Muscle layer of colon (tissue), 2 donors: Measurements from ENCODE around the gene GLRX.
A peak's percentile ranks its signal among the peaks of the same experiment; 100 is the strongest.
"Not testable (repeated sequence)": the region's sequence is repeated elsewhere in the genome, so short reads cannot be mapped to it uniquely, and the experiment has no call there.

ENCODE experiments used
- H3K27ac ChIP-seq: one replicate; pipeline ENCODE4 v1.7.0; 2013; ENCODE audit warnings: low read depth, mild to moderate bottlenecking, low read length, moderate library complexity
- H3K27me3 ChIP-seq, 2 donors: one replicate each; pipeline ENCODE4 v1.7.0; 2013; ENCODE audit warnings: low read length in 2 of 2, mild to moderate bottlenecking in 2 of 2; ENCODE audit not compliant: insufficient read depth in 2 of 2, control insufficient read depth in 1 of 2
- H3K36me3 ChIP-seq: one replicate; pipeline ENCODE4 v1.7.0; 2013; ENCODE audit warnings: mild to moderate bottlenecking, low read length; ENCODE audit not compliant: insufficient read depth
- H3K4me1 ChIP-seq: one replicate; pipeline ENCODE4 v1.7.0; 2013; ENCODE audit warnings: mild to moderate bottlenecking, low read length; ENCODE audit not compliant: insufficient read depth
- H3K4me3 ChIP-seq, 2 donors: one replicate each; pipeline ENCODE4 v1.7.0; 2013; ENCODE audit warnings: low read length in 2 of 2, low read depth in 1 of 2, mild to moderate bottlenecking in 1 of 2, moderate library complexity in 1 of 2
- H3K9ac ChIP-seq: one replicate; pipeline ENCODE4 v1.7.0; 2013; ENCODE audit warnings: low read length
- H3K9me3 ChIP-seq: one replicate; pipeline ENCODE4 v1.7.0; 2013; ENCODE audit warnings: mild to moderate bottlenecking, low read length
- donor health status: abdominal sarcoma.
- donor health status: Adenocarcinoma of cecum.

GLRX gene

GRCh38 chr5:95823738-95824609 is 1.4 kb upstream of the GLRX start:
- Histone ChIP-seq H3K27me3 (no peaks in the 10 kb centered on the region), H3K4me1 (peaks cover 32% of the 10 kb centered on the region), H3K9me3 (no peaks in the 10 kb centered on the region), H3K27ac (peak overlapping the region; percentile 72), H3K36me3 (no peaks in the 10 kb centered on the region), H3K9ac (no peak overlapping the region), H3K4me3 (peak overlapping the region in 1 of 2 donors; percentile 99)

GRCh38 chr5:95823218-95823737 is 752 bp upstream of the GLRX start:
- no peaks in the 10 kb centered on the region for H3K9me3 ChIP-seq
- no peaks in the 10 kb centered on the region for H3K27me3 ChIP-seq
- peak overlapping the region; percentile 72 for H3K27ac ChIP-seq
- peak overlapping the region; percentile 91 for H3K9ac ChIP-seq
- no peaks in the 10 kb centered on the region for H3K36me3 ChIP-seq
- H3K4me1 ChIP-seq, result peaks cover 39% of the 10 kb centered on the region
- H3K4me3 ChIP-seq, result peak overlapping the region in 1 of 2 donors; percentile 99

GRCh38 chr5:95822043-95822541 is 434 bp downstream of the GLRX start:
- peak overlapping the region; percentile 91 for H3K9ac ChIP-seq
- H3K36me3 ChIP-seq, result no peaks in the 10 kb centered on the region
- H3K4me1 ChIP-seq, result peaks cover 44% of the 10 kb centered on the region
- H3K9me3 ChIP-seq, result no peaks in the 10 kb centered on the region
- peak overlapping the region; percentile 72 for H3K27ac ChIP-seq
- no peaks in the 10 kb centered on the region for H3K27me3 ChIP-seq
- peak overlapping the region; percentile 95 to 99 for H3K4me3 ChIP-seq

GRCh38 chr5:95821110-95822021 is 1.2 kb downstream of the GLRX start:
- H3K36me3 ChIP-seq, result no peaks in the 10 kb centered on the region

GRCh38 chr5:95818181-95819147 is 4.1 kb downstream of the GLRX start:
- Histone ChIP-seq H3K27ac (no peak overlapping the region), H3K9ac (no peak overlapping the region), H3K36me3 (peaks cover 16% of the 10 kb centered on the region), H3K9me3 (no peaks in the 10 kb centered on the region), H3K4me3 (no peak overlapping the region), H3K4me1 (peaks cover 33% of the 10 kb centered on the region), H3K27me3 (no peaks in the 10 kb centered on the region)

More at GRCh38 chr5:95821110-95822021, 1.2 kb downstream of the GLRX start:
- H3K27me3 ChIP-seq, result no peaks in the 10 kb centered on the region
- peaks cover 44% of the 10 kb centered on the region for H3K4me1 ChIP-seq
- peak overlapping the region; percentile 95 to 99 for H3K4me3 ChIP-seq
- no peaks in the 10 kb centered on the region for H3K9me3 ChIP-seq
- peak overlapping the region; percentile 72 for H3K27ac ChIP-seq
- peak overlapping the region; percentile 91 for H3K9ac ChIP-seq

GRCh38 chr5:95817430-95817829 is 5.1 kb downstream of the GLRX start:
- Histone ChIP-seq H3K9ac (no peak overlapping the region), H3K27ac (no peak overlapping the region), H3K4me3 (no peak overlapping the region), H3K36me3 (peaks cover 16% of the 10 kb centered on the region), H3K4me1 (peaks cover 27% of the 10 kb centered on the region), H3K27me3 (no peaks in the 10 kb centered on the region), H3K9me3 (no peaks in the 10 kb centered on the region)

- Histone ChIP-seq H3K4me3 (no peak overlapping the region), H3K9ac (no peak overlapping the region), H3K27me3 (no peaks in the 10 kb centered on the region)
These were observed 5.8 kb downstream of the GLRX start for GRCh38 chr5:95816776-95817175.

GRCh38 chr5:95816341-95816740 is 6.2 kb downstream of the GLRX start:
- H3K4me1 ChIP-seq, result peaks cover 31% of the 10 kb centered on the region
- H3K36me3 ChIP-seq, result peaks cover 16% of the 10 kb centered on the region

More at GRCh38 chr5:95816776-95817175, 5.8 kb downstream of the GLRX start:
- Histone ChIP-seq H3K4me1 (peaks cover 33% of the 10 kb centered on the region), H3K27ac (no peak overlapping the region), H3K36me3 (peaks cover 16% of the 10 kb centered on the region), H3K9me3 (no peaks in the 10 kb centered on the region)

GRCh38 chr5:95815155-95815729 is 7.3 kb downstream of the GLRX start:
- H3K27ac ChIP-seq, result no peak overlapping the region
- H3K36me3 ChIP-seq, result peaks cover 16% of the 10 kb centered on the region
- peaks cover 32% of the 10 kb centered on the region for H3K4me1 ChIP-seq
- H3K9me3 ChIP-seq, result no peaks in the 10 kb centered on the region
- no peaks in the 10 kb centered on the region for H3K27me3 ChIP-seq
- no peak overlapping the region for H3K9ac ChIP-seq
- no peak overlapping the region for H3K4me3 ChIP-seq

More at GRCh38 chr5:95816341-95816740, 6.2 kb downstream of the GLRX start:
- no peak overlapping the region for H3K9ac ChIP-seq
- H3K27ac ChIP-seq, result no peak overlapping the region
- no peaks in the 10 kb centered on the region for H3K27me3 ChIP-seq
- no peak overlapping the region for H3K4me3 ChIP-seq
- no peaks in the 10 kb centered on the region for H3K9me3 ChIP-seq

GRCh38 chr5:95813035-95813434 is 9.5 kb downstream of the GLRX start:
- H3K4me3 ChIP-seq, H3K27me3 ChIP-seq, H3K9ac ChIP-seq, H3K27ac ChIP-seq, H3K9me3 ChIP-seq: not testable (repeated sequence)
- Histone ChIP-seq H3K36me3 (peaks cover 16% of the 10 kb centered on the region), H3K4me1 (peaks cover 41% of the 10 kb centered on the region)
